GM12878 (cell line): ENCODE data around the gene CEP170B. TPM values are rescaled to one million over a fixed set of nuclear protein-coding genes. Genes with fewer than 3 reads are reported as not detected.
A peak's percentile ranks its signal among the peaks of the same experiment; 100 is the strongest.

Experiments
- ATAC-seq: fragments of 200-7000 bp; cut with Tn5 transposase; 3 replicates; pipeline ENCODE4 v1.9.1; 2020; ENCODE audit warnings: mild to moderate bottlenecking, moderate library complexity
- BruUV-seq: library from RNA; stranded (reverse); fragments of 400-500 nt; replicated peaks from 2 replicates; lab custom pipeline; 2021; lab: Mats Ljungman, UMichigan
- CTCF ChIA-PET: fragments of 300-600 bp; sonication (Branson Sonifier 250); formaldehyde crosslinking; extraction: SDS; loops from one replicate; lab custom pipeline; 2021; ENCODE audit warnings: inconsistent platforms; lab: Yijun Ruan, JAX
- POLR2A ChIA-PET: fragments of 350-600 bp; formaldehyde crosslinking; extraction: SDS; loops from one replicate; lab custom pipeline; 2021; ENCODE audit warnings: inconsistent platforms; lab: Charles Lee
- RAD21 ChIA-PET: fragments of 300-600 bp; sonication (Branson Sonifier 250); formaldehyde crosslinking; loops from one replicate; lab custom pipeline; 2023; ENCODE audit warnings: antibody characterized with exemption; ENCODE audit not compliant: unreplicated experiment; lab: Charles Lee
- SMC1A ChIA-PET: fragments of 300-600 bp; sonication (Branson Sonifier 250); formaldehyde crosslinking; loops from one replicate; lab custom pipeline; 2023; ENCODE audit not compliant: unreplicated experiment, uncharacterized antibody; lab: Charles Lee
- DNase-seq: peaks from one replicate; pipeline ENCODE4 v3.0.0-alpha.2; 2011; ENCODE audit warnings: low read depth, low spot score
- FAIRE-seq: peaks from 3 replicates; lab custom pipeline; 2011; peaks lifted over from hg19 to GRCh38; lab: Jason Lieb, UNC
- H2AFZ ChIP-seq: 2 replicates; pipeline ENCODE4 v1.6.0; 2011; ENCODE audit warnings: low read depth, low read length, control low read depth; ENCODE audit not compliant: control insufficient read depth
- H3K27ac ChIP-seq: 2 replicates; pipeline ENCODE4 v1.5.1; 2011; ENCODE audit warnings: control low read depth; ENCODE audit not compliant: control insufficient read depth, insufficient read depth
- H3K27me3 ChIP-seq, 2 experiments: replicated peaks in 1 of 2; 2 replicates each; pipeline versions ENCODE4 v1.6.0 to v1.6.1; 2011; ENCODE audit warnings: low read length in 1 of 2; ENCODE audit not compliant: control insufficient read depth in 2 of 2, insufficient read depth in 2 of 2
- H3K36me3 ChIP-seq, 2 experiments: 2 replicates each; pipeline ENCODE4 v1.5.1; 2011; ENCODE audit warnings: low read length in 1 of 2; ENCODE audit not compliant: control insufficient read depth in 2 of 2, insufficient read depth in 2 of 2
- H3K4me1 ChIP-seq: 2 replicates; pipeline ENCODE4 v1.6.1; 2011; ENCODE audit warnings: mild to moderate bottlenecking, low read length, moderate library complexity, mixed read lengths; ENCODE audit not compliant: control insufficient read depth, insufficient read depth
- H3K4me2 ChIP-seq: 2 replicates; pipeline ENCODE4 v1.6.0; 2011; ENCODE audit warnings: control low read depth; ENCODE audit not compliant: control insufficient read depth, insufficient read depth
- H3K4me3 ChIP-seq: fragments of 200-600 bp; sonication (generic); 2 replicates; pipeline ENCODE4 v1.5.1; 2016
- H3K79me2 ChIP-seq: 2 replicates; pipeline ENCODE4 v1.6.0; 2011; ENCODE audit warnings: low read length; ENCODE audit not compliant: control insufficient read depth, insufficient read depth
- H3K9ac ChIP-seq: 2 replicates; pipeline ENCODE4 v1.8.0; 2011; ENCODE audit warnings: low read length, control low read depth, mixed read lengths; ENCODE audit not compliant: control insufficient read depth, insufficient read depth
- H3K9me3 ChIP-seq: replicated peaks from 3 replicates; pipeline ENCODE4 v1.5.1; 2011; ENCODE audit warnings: mild to moderate bottlenecking, low read length; ENCODE audit not compliant: control insufficient read depth, insufficient read depth
- H4K20me1 ChIP-seq: 2 replicates; pipeline ENCODE4 v1.6.0; 2011; ENCODE audit not compliant: control insufficient read depth, insufficient read depth
- BCL11A ChIP-seq: IDR thresholded peaks from 2 replicates; pipeline ENCODE4 v1.6.1; 2011; ENCODE audit warnings: low read depth, low read length
- CREB1 ChIP-seq: IDR thresholded peaks from 2 replicates; pipeline ENCODE4 v1.6.1; 2012; ENCODE audit warnings: low read depth, mild to moderate bottlenecking, inconsistent platforms
- EGR1 ChIP-seq, 2 experiments: IDR thresholded peaks; 1 replicate in 1 of 2; 2 replicates in 1 of 2; pipeline ENCODE4 v1.6.1; 2011 to 2012; ENCODE audit warnings: low read depth in 2 of 2, low read length in 2 of 2, borderline replicate concordance in 1 of 2, mild to moderate bottlenecking in 1 of 2, moderate library complexity in 1 of 2
- HCFC1 ChIP-seq: fragments of 150-350 bp; IDR thresholded peaks from 2 replicates; pipeline ENCODE4 v1.6.1; 2014; ENCODE audit warnings: low read length
- JUND ChIP-seq: IDR thresholded peaks from 2 replicates; pipeline ENCODE4 v1.6.1; 2012; ENCODE audit warnings: low read depth, mild to moderate bottlenecking, low read length, improper control_type of control experiment, moderate library complexity
- MYB ChIP-seq: fragments of 150-350 bp; IDR thresholded peaks from 2 replicates; pipeline ENCODE4 v1.6.1; 2014; ENCODE audit warnings: mild to moderate bottlenecking, low read depth, low read length, borderline replicate concordance
- NFIC ChIP-seq: IDR thresholded peaks from 2 replicates; pipeline ENCODE4 v1.6.1; 2012; ENCODE audit warnings: low read depth, mild to moderate bottlenecking, inconsistent platforms, low read length, moderate library complexity
- POLR2A ChIP-seq: IDR thresholded peaks from 2 replicates; pipeline ENCODE4 v1.6.1; 2011; ENCODE audit warnings: low read depth, mild to moderate bottlenecking, low read length
- POLR2AphosphoS5 ChIP-seq: IDR thresholded peaks from 2 replicates; pipeline ENCODE4 v1.6.1; 2011; ENCODE audit warnings: mild to moderate bottlenecking, low read length, inconsistent platforms
- RAD21 ChIP-seq: IDR thresholded peaks from 2 replicates; pipeline ENCODE4 v1.6.1; 2011; ENCODE audit warnings: mild to moderate bottlenecking, low read depth, low read length, moderate library complexity; ENCODE audit not compliant: insufficient read depth
- RAD51 ChIP-seq: fragments of 450-650 bp; IDR thresholded peaks from 2 replicates; pipeline ENCODE4 v1.6.1; 2016; ENCODE audit warnings: moderate library complexity, mild to moderate bottlenecking, inconsistent platforms
- SMARCA5 ChIP-seq: fragments of 450-650 bp; IDR thresholded peaks from 2 replicates; pipeline ENCODE4 v1.6.1; 2017; ENCODE audit warnings: mild to moderate bottlenecking
- SMC3 ChIP-seq: IDR thresholded peaks from 2 replicates; pipeline ENCODE4 v1.6.1; 2011; ENCODE audit warnings: low read length, improper control_type of control experiment, borderline replicate concordance
- TAF1 ChIP-seq: IDR thresholded peaks from 2 replicates; pipeline ENCODE4 v1.6.1; 2011; ENCODE audit warnings: mild to moderate bottlenecking, low read depth, low read length, borderline replicate concordance
- TCF12 ChIP-seq: IDR thresholded peaks from 2 replicates; pipeline ENCODE4 v1.6.1; 2011; ENCODE audit warnings: low read depth, mild to moderate bottlenecking, low read length
- YY1 ChIP-seq: IDR thresholded peaks from 2 replicates; pipeline ENCODE4 v1.6.1; 2011; ENCODE audit warnings: low read depth, mild to moderate bottlenecking, low read length
- WGBS: methylation state at CpG from one replicate; pipeline ENCODE4 v1.1.6; 2016; ENCODE audit warnings: low lambda C conversion rate; ENCODE audit not compliant: insufficient replicate concordance, insufficient coverage; ENCODE audit errors: missing lambda C conversion rate; 5-methylcytosine and 5-hydroxymethylcytosine counted together
- in situ Hi-C: fragments of 300-500 bp; cut with MboI; formaldehyde crosslinking; loops from 9 replicates; pipeline ENCODE4 v1.14.3; 2018; ENCODE audit warnings: mixed read lengths
- intact Hi-C: fragments of 100-400 bp; cut with micrococcal nuclease; formaldehyde crosslinking; loops from one replicate; pipeline ENCODE4 v1.14.2; 2022; ENCODE audit not compliant: unreplicated experiment
- polyA plus RNA-seq, 11 experiments: library from polyadenylated mRNA; depleted of rRNA in 4 of 11; unstranded in 6 of 11; stranded (reverse) in 5 of 11; fragments of >200 nt; fragmentation: Nextera tagmentation in 4 of 11; fragmentation: Illumina TruSeq in 1 of 11; extraction: Ambion mirVana in 4 of 11; extraction: Trizol in 1 of 11; gene quantifications; 1 replicate in 1 of 11; 2 replicates in 10 of 11; pipeline versions ENCODE4 v1.2.1 to v1.2.3, GENCODE V29; 2011 to 2016; ENCODE audit warnings: inconsistent platforms in 2 of 11, missing spikeins in 2 of 11, low read depth in 1 of 11
- total RNA-seq, 4 experiments: library from RNA; depleted of rRNA in 3 of 4; stranded (reverse); fragments of >200 nt in 3 of 4; fragmentation: Illumina TruSeq in 1 of 4; extraction: Trizol in 1 of 4; gene quantifications; 2 replicates each; pipeline versions ENCODE4 v1.2.1 to v1.2.3, GENCODE V29; 2013 to 2021
- TF ChIP-seq, protein P1 (sequence below): fragments of 450-650 bp; IDR thresholded peaks from 2 replicates; pipeline ENCODE4 v1.6.1; 2016; ENCODE audit warnings: mild to moderate bottlenecking
- TF ChIP-seq, protein P2 (sequence below): IDR thresholded peaks from 2 replicates; pipeline ENCODE4 v1.6.1; 2012; ENCODE audit warnings: low read depth, low read length, improper control_type of control experiment
- TF ChIP-seq, protein P3 (sequence below): IDR thresholded peaks from 2 replicates; pipeline ENCODE4 v1.6.1; 2011; ENCODE audit warnings: mild to moderate bottlenecking, low read depth, low read length, moderate library complexity; ENCODE audit not compliant: insufficient replicate concordance

Gene CEP170B
- total and polyA plus RNA-seq, 10 of the 15 experiments (the other 5 are each of a cell fraction or from before 2014, with no cell fraction given) = 0.01 to 0.44 (median 0.05) TPM; not detected in 4

DNA sequence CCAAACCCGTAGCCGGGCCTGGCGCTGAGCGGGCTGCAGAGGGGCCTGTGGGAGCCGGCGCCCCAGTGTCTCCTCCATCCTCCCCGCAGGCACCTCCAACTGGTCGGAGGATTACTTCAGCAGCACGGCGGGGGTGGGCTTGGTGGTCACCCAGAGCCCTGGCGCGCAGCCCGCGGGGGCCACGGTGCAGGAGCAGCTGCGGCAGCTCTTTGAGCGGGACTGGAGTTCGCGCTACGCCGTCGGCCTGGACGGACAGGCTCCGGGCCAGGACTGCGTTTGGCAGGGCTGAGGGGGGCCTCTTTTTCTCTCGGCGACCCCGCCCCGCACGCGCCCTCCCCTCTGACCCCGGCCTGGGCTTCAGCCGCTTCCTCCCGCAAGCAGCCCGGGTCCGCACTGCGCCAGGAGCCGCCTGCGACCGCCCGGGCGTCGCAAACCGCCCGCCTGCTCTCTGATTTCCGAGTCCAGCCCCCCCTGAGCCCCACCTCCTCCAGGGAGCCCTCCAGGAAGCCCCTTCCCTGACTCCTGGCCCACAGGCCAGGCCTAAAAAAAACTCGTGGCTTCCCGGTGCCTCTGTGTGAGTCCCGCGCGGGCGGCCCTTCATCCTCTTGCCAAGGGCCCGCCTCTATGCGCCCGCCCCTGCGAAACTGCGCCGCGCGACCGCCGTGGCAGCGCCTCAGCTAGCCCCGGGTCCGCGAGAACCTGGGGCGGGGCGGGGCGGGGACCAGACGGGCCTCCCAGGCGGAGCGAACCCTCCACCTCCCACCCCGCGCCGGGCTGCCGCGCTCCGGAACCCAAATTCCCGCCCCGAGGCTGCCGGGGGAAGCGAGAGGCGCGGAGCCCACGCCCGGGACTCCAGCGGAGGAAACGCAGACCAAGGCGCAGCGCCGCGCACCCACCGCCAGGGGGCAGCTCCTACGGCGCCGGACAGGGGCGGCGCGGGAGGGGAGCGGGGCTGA lies 67.9 kb downstream of the CEP170B start:
- Histone ChIP-seq H3K36me3 (no peaks in the 10 kb centered on the region), H3K4me1 (no peaks in the 10 kb centered on the region), H3K9ac (no peak overlapping the region), H2AFZ (peak overlapping the region; percentile 5; the same call in 1 of the 2 replicates), H3K27me3 (peaks cover 9 to 11% of the 10 kb centered on the region in 2 experiments), H3K27ac (no peak overlapping the region), H3K4me2 (peak overlapping the region; percentile 55; the same call in 1 of the 2 replicates), H3K4me3 (peak overlapping the region; percentile 34; the same call in 1 of the 2 replicates), H3K9me3 (no peaks in the 10 kb centered on the region), H4K20me1 (no peaks in the 10 kb centered on the region; the same call in 1 of the 2 replicates), H3K79me2 (no peaks in the 10 kb centered on the region)
- FAIRE-seq = no peak
- no TSS peak for BruUV-seq
- WGBS = 35% methylated on average over 53 of the region's 100 CpGs
- no peak for DNase-seq
- ATAC-seq = peak; percentile 89
- ChIA-PET SMC1A (no interaction called here), RAD21 (interaction anchor here (1.2 kb wide), 1 partner anchor 33 kb away, joined by 3 read pairs; no protein-coding TSS in a partner anchor), POLR2A (interaction anchor here (0.5 kb wide), 1 partner anchor 34 kb away, joined by 3 read pairs; no protein-coding TSS in a partner anchor), CTCF (interaction anchor here (1.0 kb wide), 1 partner anchor 9 kb away, joined by 6 read pairs; the partner anchor contains the start of gene PLD4)
- in situ Hi-C loops (no loop called here), intact Hi-C loops (loop anchor here (5.0 kb wide), 1 partner anchor 36 kb away; no protein-coding TSS in a partner anchor)
- TF ChIP-seq POLR2A (peak; percentile 48; the same call in 1 of the 2 replicates), SMC3 (peak; percentile 38; the same call in 1 of the 2 replicates), HCFC1 (peak; percentile 33; the same call in 1 of the 2 replicates), SMARCA5 (0 out of 2 replicates have a peak, but pooled peaks have one; percentile 44), POLR2AphosphoS5 (no peak), TCF12 (peak; percentile 40; the same call in 1 of the 2 replicates), BCL11A (no peak), YY1 (peak; percentile 55; the same call in 1 of the 2 replicates), JUND (no peak), EGR1 (IDR thresholded peaks at IDR 0.05; ENCODE audit: borderline replicate concordance in 1 of 2, low read depth in 2 of 2, low read length in 2 of 2) (peak in 1 of 2 experiments; percentile 57; a peak in 2 of 3 replicates), MYB (no peak), RAD51 (no peak), CREB1 (peak; percentile 42; the same call in 1 of the 2 replicates), NFIC (no peak), TAF1 (peak; percentile 23; the same call in 1 of the 2 replicates), RAD21 (peak; percentile 38; the same call in 1 of the 2 replicates)
- TF ChIP-seq, protein P1, sequence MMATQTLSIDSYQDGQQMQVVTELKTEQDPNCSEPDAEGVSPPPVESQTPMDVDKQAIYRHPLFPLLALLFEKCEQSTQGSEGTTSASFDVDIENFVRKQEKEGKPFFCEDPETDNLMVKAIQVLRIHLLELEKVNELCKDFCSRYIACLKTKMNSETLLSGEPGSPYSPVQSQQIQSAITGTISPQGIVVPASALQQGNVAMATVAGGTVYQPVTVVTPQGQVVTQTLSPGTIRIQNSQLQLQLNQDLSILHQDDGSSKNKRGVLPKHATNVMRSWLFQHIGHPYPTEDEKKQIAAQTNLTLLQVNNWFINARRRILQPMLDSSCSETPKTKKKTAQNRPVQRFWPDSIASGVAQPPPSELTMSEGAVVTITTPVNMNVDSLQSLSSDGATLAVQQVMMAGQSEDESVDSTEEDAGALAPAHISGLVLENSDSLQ = no peak
- TF ChIP-seq, protein P2, sequence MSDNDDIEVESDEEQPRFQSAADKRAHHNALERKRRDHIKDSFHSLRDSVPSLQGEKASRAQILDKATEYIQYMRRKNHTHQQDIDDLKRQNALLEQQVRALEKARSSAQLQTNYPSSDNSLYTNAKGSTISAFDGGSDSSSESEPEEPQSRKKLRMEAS = no peak
- TF ChIP-seq, protein P3, sequence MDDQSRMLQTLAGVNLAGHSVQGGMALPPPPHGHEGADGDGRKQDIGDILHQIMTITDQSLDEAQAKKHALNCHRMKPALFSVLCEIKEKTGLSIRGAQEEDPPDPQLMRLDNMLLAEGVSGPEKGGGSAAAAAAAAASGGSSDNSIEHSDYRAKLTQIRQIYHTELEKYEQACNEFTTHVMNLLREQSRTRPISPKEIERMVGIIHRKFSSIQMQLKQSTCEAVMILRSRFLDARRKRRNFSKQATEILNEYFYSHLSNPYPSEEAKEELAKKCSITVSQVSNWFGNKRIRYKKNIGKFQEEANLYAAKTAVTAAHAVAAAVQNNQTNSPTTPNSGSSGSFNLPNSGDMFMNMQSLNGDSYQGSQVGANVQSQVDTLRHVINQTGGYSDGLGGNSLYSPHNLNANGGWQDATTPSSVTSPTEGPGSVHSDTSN = no peak
